Measurements from ENCODE around the gene LRRC4C.
"Not testable (repeated sequence)": the region's sequence is repeated elsewhere in the genome, so short reads cannot be mapped to it uniquely, and the experiment has no call there.

LRRC4C gene

GRCh38 chr11:40958707-40959106 is 500.7 kb downstream of the LRRC4C start:
- no peak overlapping the region for H3K27ac ChIP-seq
- DNase-seq (ENCODE audit: low read depth, low spot score) = no peak

- no peak for DNase-seq (ENCODE audit: low read depth, low spot score)
- H3K27ac ChIP-seq = no peak overlapping the region
Observed at GRCh38 chr11:40952479-40952878, 507.0 kb downstream of the LRRC4C start.

GRCh38 chr11:40938002-40938401 is 521.5 kb downstream of the LRRC4C start:
- no peak for DNase-seq (ENCODE audit: low read depth, low spot score)
- H3K27ac ChIP-seq = no peak overlapping the region

- H3K27ac ChIP-seq = no peak overlapping the region
- DNase-seq (ENCODE audit: low read depth, low spot score) = no peak
Observed at GRCh38 chr11:40924915-40925314, 534.5 kb downstream of the LRRC4C start.

- H3K27ac ChIP-seq = no peak overlapping the region
- DNase-seq (ENCODE audit: low read depth, low spot score) = no peak
Observed at GRCh38 chr11:40921246-40921645, 538.2 kb downstream of the LRRC4C start.

- not testable (repeated sequence) for H3K27ac ChIP-seq
Observed at GRCh38 chr11:40910774-40911173, 548.7 kb downstream of the LRRC4C start.

GRCh38 chr11:40894501-40894900 is 565.0 kb downstream of the LRRC4C start:
- H3K27ac ChIP-seq = no peak overlapping the region
- DNase-seq (ENCODE audit: low read depth, low spot score) = no peak

More at GRCh38 chr11:40910774-40911173, 548.7 kb downstream of the LRRC4C start:
- not testable (repeated sequence) for DNase-seq (ENCODE audit: low read depth, low spot score)

- DNase-seq (ENCODE audit: low read depth, low spot score) = no peak
- no peak overlapping the region for H3K27ac ChIP-seq
Observed at GRCh38 chr11:40885250-40885954, 574.0 kb downstream of the LRRC4C start.

GRCh38 chr11:40882301-40882700 is 577.2 kb downstream of the LRRC4C start:
- DNase-seq (ENCODE audit: low read depth, low spot score) = no peak
- no peak overlapping the region for H3K27ac ChIP-seq

- H3K27ac ChIP-seq = no peak overlapping the region
- DNase-seq (ENCODE audit: low read depth, low spot score) = no peak
Observed at GRCh38 chr11:40879911-40880310, 579.5 kb downstream of the LRRC4C start.

- no peak for DNase-seq (ENCODE audit: low read depth, low spot score)
- H3K27ac ChIP-seq = no peak overlapping the region
Observed at GRCh38 chr11:40877981-40878380, 581.5 kb downstream of the LRRC4C start.

GRCh38 chr11:40877256-40877655 is 582.2 kb downstream of the LRRC4C start:
- H3K27ac ChIP-seq = no peak overlapping the region
- no peak for DNase-seq (ENCODE audit: low read depth, low spot score)

- no peak for DNase-seq (ENCODE audit: low read depth, low spot score)
- no peak overlapping the region for H3K27ac ChIP-seq
Observed at GRCh38 chr11:40867991-40868632, 591.3 kb downstream of the LRRC4C start.

GRCh38 chr11:40857754-40858153 is 601.7 kb downstream of the LRRC4C start:
- H3K27ac ChIP-seq; DNase-seq (ENCODE audit: low read depth, low spot score): not testable (repeated sequence)

- no peak overlapping the region for H3K27ac ChIP-seq
Observed at GRCh38 chr11:40842750-40843339, 616.6 kb downstream of the LRRC4C start.

GRCh38 chr11:40841231-40841630 is 618.2 kb downstream of the LRRC4C start:
- no peak overlapping the region for H3K27ac ChIP-seq
- DNase-seq (ENCODE audit: low read depth, low spot score) = no peak

More at GRCh38 chr11:40842750-40843339, 616.6 kb downstream of the LRRC4C start:
- DNase-seq (ENCODE audit: low read depth, low spot score) = no peak

GRCh38 chr11:40838181-40838683 is 621.2 kb downstream of the LRRC4C start:
- DNase-seq (ENCODE audit: low read depth, low spot score) = no peak
- H3K27ac ChIP-seq = no peak overlapping the region

GRCh38 chr11:40827116-40827515 is 632.3 kb downstream of the LRRC4C start:
- no peak for DNase-seq (ENCODE audit: low read depth, low spot score)
- no peak overlapping the region for H3K27ac ChIP-seq

GRCh38 chr11:40826601-40827000 is 632.9 kb downstream of the LRRC4C start:
- no peak for DNase-seq (ENCODE audit: low read depth, low spot score)
- no peak overlapping the region for H3K27ac ChIP-seq

- DNase-seq (ENCODE audit: low read depth, low spot score) = no peak
- H3K27ac ChIP-seq = no peak overlapping the region
Observed at GRCh38 chr11:40825201-40825834, 634.1 kb downstream of the LRRC4C start.

GRCh38 chr11:40819230-40819629 is 640.2 kb downstream of the LRRC4C start:
- H3K27ac ChIP-seq = no peak overlapping the region
- no peak for DNase-seq (ENCODE audit: low read depth, low spot score)

Data from epithelial cell of prostate (primary cell).